GM12873 (cell line): ENCODE measurements around the gene CXCR3.

ENCODE experiments used
- CTCF ChIP-seq: IDR thresholded peaks from 2 replicates; pipeline ENCODE4 v1.5.1; 2012; ENCODE audit warnings: low read depth, mild to moderate bottlenecking, moderate library complexity, low read length, control low read depth; ENCODE audit not compliant: insufficient read depth; ENCODE audit errors: missing control alignments

Gene CXCR3

GRCh38 chrX:71622576-71623450 is 4.5 kb upstream of the CXCR3 start:
- peak; percentile 33 for TF ChIP-seq CTCF

GRCh38 chrX:71622032-71622575 is 3.8 kb upstream of the CXCR3 start:
- TF ChIP-seq CTCF = no peak

DNA sequence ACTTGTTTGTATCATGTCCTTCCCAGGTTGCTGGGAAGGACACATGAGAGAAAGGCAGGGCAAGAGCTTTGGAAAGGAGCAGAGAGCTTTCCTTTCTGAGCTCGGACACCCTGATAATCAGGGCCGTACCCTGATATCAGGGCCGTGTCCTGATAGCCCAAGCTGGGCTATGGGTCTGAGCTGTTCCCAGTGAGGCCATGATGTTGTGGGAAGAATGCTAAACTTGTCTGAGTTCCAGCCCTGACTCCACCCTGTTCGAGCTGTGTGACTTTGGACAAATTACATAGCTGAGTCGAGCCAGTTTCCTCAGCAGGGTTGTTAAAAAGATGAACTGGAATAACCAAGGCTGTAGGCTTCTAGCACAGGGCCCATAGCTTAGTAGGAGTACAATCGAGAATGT is 3.3 kb upstream of the CXCR3 start:
- TF ChIP-seq CTCF = no peak

DNA sequence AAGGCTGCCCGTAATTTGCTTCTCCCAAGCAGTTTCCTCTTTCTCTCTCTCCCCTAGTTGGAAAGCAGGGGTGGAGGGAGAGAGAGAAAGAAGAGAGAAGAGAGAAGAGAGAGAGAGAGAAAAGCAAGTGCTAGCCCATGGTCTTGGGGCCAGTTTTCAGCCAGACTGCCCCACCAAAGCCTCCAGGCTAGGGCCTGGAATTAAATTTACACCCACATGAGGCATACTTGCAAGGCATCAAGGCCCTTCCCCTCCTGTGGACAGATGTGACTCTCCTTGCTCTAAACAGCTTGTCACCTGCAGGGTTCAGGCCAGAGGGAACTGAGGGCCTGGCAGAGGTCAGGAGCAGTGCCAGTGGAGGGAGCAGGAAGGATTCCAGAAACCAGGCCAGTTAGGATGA is 1.7 kb upstream of the CXCR3 start:
- no peak for TF ChIP-seq CTCF

DNA sequence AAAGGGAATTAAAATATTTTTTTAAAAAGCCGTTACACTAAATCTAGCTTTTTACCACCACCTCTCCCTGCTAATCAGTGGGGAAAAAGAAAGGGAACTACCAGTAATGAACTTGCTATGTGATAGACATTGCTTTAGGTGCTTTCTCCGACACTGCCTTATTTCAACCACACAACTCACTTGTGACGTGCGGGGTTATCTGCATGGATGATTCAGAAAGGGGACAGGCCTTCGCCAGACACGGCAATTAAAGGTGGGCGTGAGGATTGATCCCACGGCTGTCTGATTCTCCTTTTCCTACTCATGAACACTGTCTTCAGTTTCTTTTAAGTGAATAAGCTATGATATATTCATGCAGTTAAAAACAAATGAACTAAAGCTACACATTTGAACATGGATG is 882 bp upstream of the CXCR3 start:
- no peak for TF ChIP-seq CTCF

- no peak for TF ChIP-seq CTCF
Observed at GRCh38 chrX:71618787-71619186, 476 bp upstream of the CXCR3 start.

DNA sequence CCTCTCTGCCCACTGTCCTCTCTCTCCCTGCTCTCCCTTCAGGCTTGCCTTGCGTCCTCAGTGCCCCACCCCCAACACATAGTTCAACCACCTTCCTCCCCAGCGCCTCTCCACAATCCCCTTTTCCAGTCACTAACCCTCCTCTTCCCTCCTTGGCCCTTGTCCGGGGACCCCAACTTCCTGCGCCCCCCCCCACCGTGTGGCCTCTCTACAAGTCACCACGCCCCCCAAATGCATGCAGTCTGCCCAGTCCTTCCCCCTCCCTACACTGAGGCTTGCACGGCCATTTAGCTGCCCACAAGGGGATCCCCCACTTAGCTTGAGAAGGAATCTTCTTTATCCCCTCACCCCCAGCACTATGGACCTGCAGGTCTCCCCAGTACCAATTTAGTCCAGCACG is 569 bp downstream of the CXCR3 start:
- TF ChIP-seq CTCF = no peak
